Heart left ventricle (tissue), 16 donors: ENCODE results near the gene ENTR1. TPM values are rescaled to one million over a fixed set of nuclear protein-coding genes. Genes with fewer than 3 reads are reported as not detected.

Experiments
- ATAC-seq, 4 donors: fragments of 200-7000 bp; cut with Tn5 transposase; one replicate each; pipeline ENCODE4 v1.9.1; 2020 to 2022; ENCODE audit warnings: moderate library complexity in 4 of 4, mild to moderate bottlenecking in 3 of 4, moderate number of reproducible peaks in 1 of 4
- DNase-seq, 5 donors: peaks; one replicate each; pipeline ENCODE4 v3.0.0-alpha.2; 2020
- H3K27ac ChIP-seq, 12 donors: fragments of 200-600 bp; sonication (generic) in 4 of 12; one replicate each; pipeline versions ENCODE4 v1.5.0 to v1.8.0; 2016 to 2022; ENCODE audit warnings: mild to moderate bottlenecking in 2 of 12
- H3K27me3 ChIP-seq, 9 donors: fragments of 200-600 bp; sonication (generic) in 2 of 9; one replicate each; pipeline versions ENCODE4 v1.5.1 to v1.8.0; 2016 to 2022; ENCODE audit warnings: mild to moderate bottlenecking in 3 of 9
- H3K36me3 ChIP-seq, 9 donors: fragments of 200-600 bp; sonication (generic) in 2 of 9; one replicate each; pipeline versions ENCODE4 v1.5.0 to v1.8.0; 2018 to 2022; ENCODE audit warnings: mild to moderate bottlenecking in 2 of 9
- H3K4me1 ChIP-seq, 12 donors: fragments of 200-600 bp; sonication (generic) in 4 of 12; one replicate each; pipeline versions ENCODE4 v1.5.0 to v1.8.0; 2016 to 2022; ENCODE audit warnings: mild to moderate bottlenecking in 3 of 12
- H3K4me3 ChIP-seq, 12 donors: fragments of 200-600 bp; sonication (generic) in 4 of 12; one replicate each; pipeline versions ENCODE4 v1.5.0 to v1.8.0; 2017 to 2022; ENCODE audit warnings: mild to moderate bottlenecking in 9 of 12, moderate library complexity in 4 of 12
- H3K9me3 ChIP-seq, 12 donors: fragments of 200-600 bp; sonication (generic) in 4 of 12; one replicate each; pipeline versions ENCODE4 v1.5.0 to v1.8.0; 2016 to 2022; ENCODE audit warnings: mild to moderate bottlenecking in 1 of 12
- POLR2A ChIP-seq, 2 donors: fragments of 450-650 bp; IDR thresholded peaks; one replicate each; pipeline ENCODE4 v1.6.1; 2017; ENCODE audit warnings: antibody characterized with exemption in 2 of 2, mild to moderate bottlenecking in 2 of 2, moderate library complexity in 2 of 2
- WGBS, 4 donors: extraction: QIAGEN DNeasy Blood & Tissue Kit in 2 of 4; methylation state at CpG; one replicate each; pipeline versions ENCODE4 v1.1.5 to v1.1.7; 2013 to 2018; 5-methylcytosine and 5-hydroxymethylcytosine counted together
- intact Hi-C, 10 donors: fragments of 100-400 bp; cut with DNase I; formaldehyde crosslinking; loops; one replicate each; pipeline versions ENCODE4 v1.11.1 to v1.14.2; 2022
- polyA plus RNA-seq, 2 donors: library from polyadenylated mRNA; stranded (reverse); fragments of 200-250 nt; gene quantifications; one replicate each; pipeline ENCODE4 v1.2.3, GENCODE V29; 2013
- total RNA-seq, 9 donors: library from RNA; depleted of rRNA in 2 of 9; stranded (reverse); fragments of >200 nt in 2 of 9; fragmentation: NEBNext Ultra II Directional in 3 of 9; extraction: Animal tissue kit (Norgen Biotek cat#: 25700) in 3 of 9; gene quantifications; one replicate each; pipeline versions ENCODE4 v1.1.0 to v1.2.4, GENCODE V29; 2016 to 2023
- TF ChIP-seq, protein P1 (sequence below), 12 donors: fragments of 200-600 bp; sonication (generic) in 4 of 12; IDR thresholded peaks; one replicate each; pipeline versions ENCODE4 v1.5.0 to v1.8.0; 2018 to 2022; ENCODE audit warnings: antibody characterized with exemption in 12 of 12, mild to moderate bottlenecking in 5 of 12
- donor health status: ischemic (EF 13 %, LVEDD 7.1; RV severe dilation, severe dysfunction).
- donor health status: healthy with polysubstance abuse.
- donor health status: DM: no; HTN: yes; CAD: no.
- donor health status: DM: no; HTN: no; CAD: no.
- donor health status: ischemic (EF 25% LVEDD 6.9; RV normal size, moderate dysfunction).
- donor health status: ischemic (EF 25% LVEDD 5.7; RV mildly dilated, moderate dysfunction).
- donor health status: healthy.
- donor health status: DM: yes; HTN: yes; CAD: no.
- donor health status: ischemic (EF 35%, LVEDD 5.7; RV mildly dilated, moderate dysfunction).
- donor health status: nonischemic (EF 11% LVEDD 7.7; RV severe dilation, severe dysfunction).
- donor health status: DM: yes; HTN: yes; CAD: no.
- donor health status: PGD.
- donor health status: ischemic (EF 29% LVEDD 5.4; RV normal size, mild dysfunction).
- donor health status: nonischemic (EF 23%, LVEDD 6.1; RV moderate dilation, normal function).

ENTR1 gene
- total and polyA plus RNA-seq, 11 donors = 11.8 to 27.7 (median 18.4) TPM

DNA sequence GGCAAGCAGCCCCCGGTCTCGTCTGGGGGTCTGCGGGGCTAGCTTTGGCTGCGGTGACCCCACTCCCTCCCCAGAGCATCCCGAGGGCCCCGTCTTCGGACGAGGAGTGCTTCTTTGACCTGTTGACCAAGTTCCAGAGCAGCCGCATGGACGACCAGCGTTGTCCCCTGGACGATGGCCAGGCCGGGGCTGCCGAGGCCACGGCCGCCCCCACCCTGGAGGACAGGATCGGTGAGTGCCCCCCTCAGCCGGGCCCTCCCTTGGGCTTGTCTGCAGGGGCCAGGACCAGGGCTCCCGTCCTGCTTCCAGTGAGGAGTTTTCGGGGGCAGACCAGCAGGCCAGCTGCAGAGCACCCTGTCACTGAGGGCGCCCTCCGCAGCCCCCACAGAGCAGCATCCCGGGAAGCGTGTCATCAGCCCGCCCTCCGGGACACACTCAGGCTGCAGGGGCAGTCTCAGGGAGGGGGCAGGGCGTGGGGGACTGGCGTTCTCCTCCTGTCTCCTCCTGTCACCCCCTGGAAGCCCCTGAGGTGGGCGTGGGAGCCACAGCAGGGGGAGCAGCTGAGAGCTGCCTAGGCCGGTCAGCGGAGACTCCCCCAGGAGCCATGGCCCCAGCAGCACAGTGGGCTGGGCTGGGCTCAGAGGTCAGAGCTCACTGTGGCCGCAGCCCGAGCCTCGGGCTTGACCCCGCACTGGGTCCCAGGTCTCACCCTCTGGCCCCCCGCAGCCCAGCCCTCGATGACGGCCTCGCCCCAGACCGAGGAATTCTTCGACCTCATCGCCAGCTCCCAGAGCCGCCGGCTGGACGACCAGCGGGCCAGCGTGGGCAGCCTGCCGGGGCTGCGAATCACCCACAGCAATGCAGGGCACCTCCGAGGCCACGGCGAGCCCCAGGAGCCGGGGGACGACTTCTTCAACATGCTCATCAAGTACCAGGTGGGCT is 54.5 kb downstream of the ENTR1 start:
- TF ChIP-seq POLR2A (IDR thresholded peaks at IDR 0.05) = no peak
- TF ChIP-seq, protein P1, sequence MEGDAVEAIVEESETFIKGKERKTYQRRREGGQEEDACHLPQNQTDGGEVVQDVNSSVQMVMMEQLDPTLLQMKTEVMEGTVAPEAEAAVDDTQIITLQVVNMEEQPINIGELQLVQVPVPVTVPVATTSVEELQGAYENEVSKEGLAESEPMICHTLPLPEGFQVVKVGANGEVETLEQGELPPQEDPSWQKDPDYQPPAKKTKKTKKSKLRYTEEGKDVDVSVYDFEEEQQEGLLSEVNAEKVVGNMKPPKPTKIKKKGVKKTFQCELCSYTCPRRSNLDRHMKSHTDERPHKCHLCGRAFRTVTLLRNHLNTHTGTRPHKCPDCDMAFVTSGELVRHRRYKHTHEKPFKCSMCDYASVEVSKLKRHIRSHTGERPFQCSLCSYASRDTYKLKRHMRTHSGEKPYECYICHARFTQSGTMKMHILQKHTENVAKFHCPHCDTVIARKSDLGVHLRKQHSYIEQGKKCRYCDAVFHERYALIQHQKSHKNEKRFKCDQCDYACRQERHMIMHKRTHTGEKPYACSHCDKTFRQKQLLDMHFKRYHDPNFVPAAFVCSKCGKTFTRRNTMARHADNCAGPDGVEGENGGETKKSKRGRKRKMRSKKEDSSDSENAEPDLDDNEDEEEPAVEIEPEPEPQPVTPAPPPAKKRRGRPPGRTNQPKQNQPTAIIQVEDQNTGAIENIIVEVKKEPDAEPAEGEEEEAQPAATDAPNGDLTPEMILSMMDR (IDR thresholded peaks at IDR 0.05) = no peak
- WGBS, 4 donors = 68 to 86% (median 70%) methylated on average over 19 to 54 of the region's 54 CpGs
- no peak for DNase-seq
- Histone ChIP-seq H3K27ac (peak overlapping the region in 10 of 12 donors; percentile 32 to 75 (median 58)), H3K36me3 (peaks cover 0 to 25% (median 11%) of the 10 kb centered on the region in 9 donors), H3K9me3 (no peaks in the 10 kb centered on the region), H3K4me1 (peaks cover 0 to 38% (median 14%) of the 10 kb centered on the region in 12 donors), H3K27me3 (no peaks in the 10 kb centered on the region), H3K4me3 (peak overlapping the region in 9 of 12 donors; percentile 10 to 43 (median 29))
- intact Hi-C loops = no loop called here
- no peak for ATAC-seq

DNA sequence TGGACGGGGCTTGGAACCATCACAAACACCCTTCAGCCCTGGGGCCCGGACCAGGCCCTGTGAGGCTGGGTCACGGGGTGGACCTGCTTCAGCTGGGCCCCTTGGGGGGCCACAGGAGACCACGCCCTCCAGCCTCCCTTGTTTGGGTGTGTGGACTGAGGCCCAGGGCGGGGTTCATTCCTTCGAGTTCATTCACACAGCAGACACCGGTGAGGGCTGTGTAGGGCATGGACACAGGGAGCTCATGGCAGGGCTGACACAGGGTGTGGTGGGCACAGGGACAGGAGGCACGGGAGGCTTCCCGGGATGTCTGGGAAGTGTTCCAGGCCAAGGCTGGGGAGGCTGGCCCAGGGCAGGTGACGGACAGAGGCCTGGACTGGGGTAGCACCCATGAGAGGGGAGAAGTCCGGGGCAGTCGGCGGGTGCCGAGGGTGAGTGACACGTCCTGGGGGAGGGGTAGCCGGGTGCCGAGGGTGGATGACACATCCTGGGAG is 55.8 kb downstream of the ENTR1 start:
- H3K36me3 ChIP-seq = peaks cover 0 to 30% (median 11%) of the 10 kb centered on the region in 9 donors
- peaks cover 0 to 35% (median 14%) of the 10 kb centered on the region in 12 donors for H3K4me1 ChIP-seq
- no peaks in the 10 kb centered on the region for H3K9me3 ChIP-seq
- peak; percentile 79 to 89 (median 83) for DNase-seq
- no peaks in the 10 kb centered on the region for H3K27me3 ChIP-seq
- ATAC-seq = peak; percentile 59 to 82 (median 70)
- TF ChIP-seq, protein P1 (IDR thresholded peaks at IDR 0.05) = no peak
- peak in 1 of 2 donors; percentile 49 for TF ChIP-seq POLR2A (IDR thresholded peaks at IDR 0.05)
- WGBS, 4 donors = 32 to 49% (median 38%) methylated on average over 11 to 17 of the region's 17 CpGs
- intact Hi-C loops = no loop called here
- peak overlapping the region in 8 of 12 donors; percentile 33 to 57 (median 46) for H3K4me3 ChIP-seq
- peak overlapping the region; percentile 51 to 96 (median 88) for H3K27ac ChIP-seq

DNA sequence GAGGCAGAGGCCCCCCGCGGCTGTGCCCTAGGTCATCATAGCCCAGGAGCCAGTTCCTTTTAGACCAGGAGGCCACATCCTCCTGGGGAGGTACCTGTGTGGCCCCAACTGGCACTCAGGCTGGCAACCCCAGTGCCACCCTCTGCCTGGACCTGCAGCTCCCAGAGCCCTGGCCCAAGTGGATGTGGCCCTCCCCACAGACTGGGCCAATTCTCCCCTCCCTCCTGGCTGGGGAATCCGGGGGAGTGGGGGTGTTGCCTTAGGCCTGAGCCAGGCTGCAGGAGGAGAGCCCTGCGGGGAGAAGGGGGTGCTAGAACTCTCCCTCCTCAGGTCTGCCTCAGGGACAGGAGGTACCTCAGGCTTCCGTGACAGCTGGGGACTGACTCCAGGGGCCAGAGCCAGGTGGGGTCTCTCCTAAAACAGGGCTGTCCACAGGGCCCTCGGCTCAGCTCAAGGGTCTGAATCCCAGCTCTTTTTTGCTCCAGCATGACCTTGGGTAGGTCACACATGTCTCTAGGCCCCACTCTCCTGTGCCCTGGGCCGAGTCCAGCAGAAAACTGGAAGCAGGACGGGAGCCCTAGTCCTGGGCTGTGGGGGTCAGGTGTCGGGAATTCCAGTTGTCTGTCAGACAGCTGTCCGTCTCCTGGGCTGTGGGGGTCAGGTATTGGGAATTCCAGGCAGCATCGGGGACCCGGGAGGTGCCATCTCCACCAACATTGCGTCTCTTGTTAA is 56.5 kb downstream of the ENTR1 start:
- H3K4me1 ChIP-seq = peaks cover 0 to 35% (median 14%) of the 10 kb centered on the region in 12 donors
- TF ChIP-seq POLR2A (IDR thresholded peaks at IDR 0.05) = no peak
- TF ChIP-seq, protein P1 (IDR thresholded peaks at IDR 0.05) = no peak
- H3K27me3 ChIP-seq = no peaks in the 10 kb centered on the region
- H3K27ac ChIP-seq = peak overlapping the region; percentile 51 to 96 (median 88)
- DNase-seq (peak in 1 of 5 donors; percentile 48), ATAC-seq (peak in 3 of 4 donors; percentile 5 to 23 (median 10))
- peak overlapping the region in 9 of 12 donors; percentile 28 to 57 (median 43) for H3K4me3 ChIP-seq
- no peaks in the 10 kb centered on the region for H3K9me3 ChIP-seq
- intact Hi-C loops = no loop called here
- peaks cover 0 to 31% (median 9%) of the 10 kb centered on the region in 9 donors for H3K36me3 ChIP-seq
- WGBS, 4 donors = 46 to 56% (median 51%) methylated on average over 12 to 13 of the region's 13 CpGs
